Smooth muscle cell (in vitro differentiated cells): ENCODE measurements around the gene KLHL25. TPM values are rescaled to one million over a fixed set of nuclear protein-coding genes. Genes with fewer than 3 reads are reported as not detected.

ENCODE experiments used
- DNase-seq: peaks from one replicate; lab custom pipeline; 2025; ENCODE audit not compliant: unreplicated experiment; lab: John Stamatoyannopoulos, UW
- H2AFZ ChIP-seq: fragments of 200-600 bp; sonication (generic); 2 replicates; pipeline ENCODE4 v1.6.0; 2016; ENCODE audit warnings: antibody characterized with exemption, low read depth, mild to moderate bottlenecking
- H3F3A ChIP-seq: fragments of 200-600 bp; sonication (generic); 2 replicates; pipeline ENCODE4 v1.6.0; 2017; ENCODE audit warnings: antibody characterized with exemption, low read depth
- H3K27ac ChIP-seq: fragments of 200-600 bp; sonication (generic); 2 replicates; pipeline ENCODE4 v1.5.1; 2016; ENCODE audit warnings: low read depth, mild to moderate bottlenecking
- H3K27me3 ChIP-seq: fragments of 200-600 bp; sonication (generic); 2 replicates; pipeline ENCODE4 v1.6.1; 2016; ENCODE audit warnings: low read depth, mild to moderate bottlenecking
- H3K36me3 ChIP-seq: fragments of 200-600 bp; sonication (generic); 2 replicates; pipeline ENCODE4 v1.5.1; 2016; ENCODE audit warnings: low read depth
- H3K4me1 ChIP-seq: fragments of 200-600 bp; sonication (generic); 2 replicates; pipeline ENCODE4 v1.5.1; 2016; ENCODE audit warnings: low read depth
- H3K4me2 ChIP-seq: fragments of 200-600 bp; sonication (generic); 2 replicates; pipeline ENCODE4 v1.6.0; 2016; ENCODE audit warnings: mild to moderate bottlenecking
- H3K4me3 ChIP-seq: fragments of 200-600 bp; sonication (generic); 2 replicates; pipeline ENCODE4 v1.5.1; 2016; ENCODE audit warnings: mild to moderate bottlenecking
- H3K79me2 ChIP-seq: fragments of 200-600 bp; sonication (generic); 2 replicates; pipeline ENCODE4 v1.6.0; 2016; ENCODE audit warnings: low read depth, mild to moderate bottlenecking
- H3K9ac ChIP-seq: fragments of 200-600 bp; sonication (generic); 2 replicates; pipeline ENCODE4 v1.6.0; 2016; ENCODE audit warnings: low read depth
- H3K9me3 ChIP-seq: fragments of 200-600 bp; sonication (generic); replicated peaks from 2 replicates; pipeline ENCODE4 v1.5.1; 2016; ENCODE audit warnings: low read depth
- H4K20me1 ChIP-seq: fragments of 200-600 bp; sonication (generic); 2 replicates; pipeline ENCODE4 v1.6.0; 2016; ENCODE audit warnings: low read depth
- WGBS: methylation state at CpG from one replicate; pipeline ENCODE4 v1.1.7; 2016; ENCODE audit warnings: low lambda C conversion rate; 5-methylcytosine and 5-hydroxymethylcytosine counted together
- polyA plus RNA-seq: library from polyadenylated mRNA; unstranded; fragments of >200 nt; fragmentation: Nextera tagmentation; extraction: Ambion mirVana; gene quantifications from 2 replicates; pipeline ENCODE4 v1.2.1, GENCODE V29; 2016
- total RNA-seq: library from RNA; depleted of rRNA; stranded (reverse); fragments of >200 nt; gene quantifications from 2 replicates; pipeline ENCODE4 v1.2.3, GENCODE V29; 2014
- TF ChIP-seq, protein P1 (sequence below): fragments of 200-600 bp; sonication (generic); IDR thresholded peaks from 2 replicates; pipeline ENCODE4 v1.5.1; 2017; ENCODE audit warnings: borderline replicate concordance, mild to moderate bottlenecking, antibody characterized with exemption; ENCODE audit not compliant: insufficient read depth, poor library complexity, severe bottlenecking

Gene KLHL25
- total and polyA plus RNA-seq, 2 experiments from 2014 or later: 5.0 to 6.7 TPM

DNA sequence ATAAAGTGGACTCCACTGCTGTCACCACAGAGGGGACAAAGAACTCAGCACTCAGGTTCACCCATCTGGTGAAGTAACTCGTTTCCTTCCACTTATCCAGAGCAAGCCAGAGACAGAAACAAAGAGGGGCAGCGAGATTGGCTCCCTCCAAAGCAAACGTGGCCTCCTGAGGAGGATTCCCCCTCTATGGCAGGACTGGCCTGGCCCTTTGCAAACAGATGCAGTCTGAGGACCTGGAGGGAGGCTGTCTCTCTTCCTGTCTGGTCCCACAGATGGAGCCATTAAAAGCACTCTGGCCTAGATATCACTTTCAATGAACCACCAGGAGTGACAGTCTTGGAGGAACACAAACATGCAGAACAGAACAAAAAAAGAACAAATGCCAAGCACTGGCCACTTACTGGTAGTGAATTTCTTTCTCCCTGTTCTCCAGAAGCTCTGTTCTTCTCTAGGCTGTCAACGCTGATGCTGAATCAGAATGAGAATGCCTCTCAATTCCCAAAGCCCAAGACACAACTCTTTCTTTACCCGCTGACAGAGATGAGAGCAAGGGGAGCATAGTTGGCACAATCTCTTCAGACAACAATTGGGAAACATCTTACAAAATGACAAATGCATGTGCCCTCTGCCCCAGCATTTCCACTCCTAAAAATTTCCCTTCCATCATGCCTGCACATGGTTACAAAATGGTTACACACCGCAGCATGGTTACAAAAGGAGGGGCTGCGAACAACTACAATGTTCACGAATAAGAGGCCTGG lies 14.3 kb downstream of the KLHL25 start:
- H3F3A ChIP-seq: no peaks in the 10 kb centered on the region
- no peaks in the 10 kb centered on the region for H3K27me3 ChIP-seq
- DNase-seq: no peak
- H3K4me2 ChIP-seq: no peak overlapping the region
- no peaks in the 10 kb centered on the region for H3K9me3 ChIP-seq
- H3K4me3 ChIP-seq: no peak overlapping the region
- no peak overlapping the region for H3K27ac ChIP-seq
- 91% methylated on average over 8 of the region's 8 CpGs for WGBS
- H3K4me1 ChIP-seq: no peaks in the 10 kb centered on the region
- H3K9ac ChIP-seq: no peak overlapping the region
- no peaks in the 10 kb centered on the region for H3K36me3 ChIP-seq
- H3K79me2 ChIP-seq: peaks cover 73% of the 10 kb centered on the region
- H4K20me1 ChIP-seq: peaks cover 85% of the 10 kb centered on the region
- H2AFZ ChIP-seq: no peak overlapping the region
- TF ChIP-seq, protein P1, sequence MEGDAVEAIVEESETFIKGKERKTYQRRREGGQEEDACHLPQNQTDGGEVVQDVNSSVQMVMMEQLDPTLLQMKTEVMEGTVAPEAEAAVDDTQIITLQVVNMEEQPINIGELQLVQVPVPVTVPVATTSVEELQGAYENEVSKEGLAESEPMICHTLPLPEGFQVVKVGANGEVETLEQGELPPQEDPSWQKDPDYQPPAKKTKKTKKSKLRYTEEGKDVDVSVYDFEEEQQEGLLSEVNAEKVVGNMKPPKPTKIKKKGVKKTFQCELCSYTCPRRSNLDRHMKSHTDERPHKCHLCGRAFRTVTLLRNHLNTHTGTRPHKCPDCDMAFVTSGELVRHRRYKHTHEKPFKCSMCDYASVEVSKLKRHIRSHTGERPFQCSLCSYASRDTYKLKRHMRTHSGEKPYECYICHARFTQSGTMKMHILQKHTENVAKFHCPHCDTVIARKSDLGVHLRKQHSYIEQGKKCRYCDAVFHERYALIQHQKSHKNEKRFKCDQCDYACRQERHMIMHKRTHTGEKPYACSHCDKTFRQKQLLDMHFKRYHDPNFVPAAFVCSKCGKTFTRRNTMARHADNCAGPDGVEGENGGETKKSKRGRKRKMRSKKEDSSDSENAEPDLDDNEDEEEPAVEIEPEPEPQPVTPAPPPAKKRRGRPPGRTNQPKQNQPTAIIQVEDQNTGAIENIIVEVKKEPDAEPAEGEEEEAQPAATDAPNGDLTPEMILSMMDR: no peak

DNA sequence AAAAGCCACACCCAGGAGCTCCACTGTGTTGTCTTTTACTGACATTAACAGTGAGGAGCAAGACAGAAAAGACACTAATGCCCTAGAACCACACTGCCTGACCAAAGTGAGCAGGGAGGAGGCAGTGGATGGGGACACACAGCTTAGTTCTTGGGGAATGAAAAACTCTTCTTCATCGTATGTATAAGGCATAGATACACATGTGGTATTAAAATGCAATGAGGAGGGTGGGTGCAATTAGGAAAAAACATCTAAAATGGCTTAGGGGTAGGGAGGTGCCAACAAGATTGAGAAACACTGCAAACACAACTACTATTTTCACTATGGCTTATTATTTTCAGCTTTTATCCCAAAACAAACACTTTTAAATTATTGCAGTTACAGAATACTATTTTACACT lies 15.5 kb downstream of the KLHL25 start:
- WGBS: 90% methylated on average over 1 of the region's 1 CpG
- no peak for DNase-seq
- H4K20me1 ChIP-seq: peaks cover 85% of the 10 kb centered on the region

DNA sequence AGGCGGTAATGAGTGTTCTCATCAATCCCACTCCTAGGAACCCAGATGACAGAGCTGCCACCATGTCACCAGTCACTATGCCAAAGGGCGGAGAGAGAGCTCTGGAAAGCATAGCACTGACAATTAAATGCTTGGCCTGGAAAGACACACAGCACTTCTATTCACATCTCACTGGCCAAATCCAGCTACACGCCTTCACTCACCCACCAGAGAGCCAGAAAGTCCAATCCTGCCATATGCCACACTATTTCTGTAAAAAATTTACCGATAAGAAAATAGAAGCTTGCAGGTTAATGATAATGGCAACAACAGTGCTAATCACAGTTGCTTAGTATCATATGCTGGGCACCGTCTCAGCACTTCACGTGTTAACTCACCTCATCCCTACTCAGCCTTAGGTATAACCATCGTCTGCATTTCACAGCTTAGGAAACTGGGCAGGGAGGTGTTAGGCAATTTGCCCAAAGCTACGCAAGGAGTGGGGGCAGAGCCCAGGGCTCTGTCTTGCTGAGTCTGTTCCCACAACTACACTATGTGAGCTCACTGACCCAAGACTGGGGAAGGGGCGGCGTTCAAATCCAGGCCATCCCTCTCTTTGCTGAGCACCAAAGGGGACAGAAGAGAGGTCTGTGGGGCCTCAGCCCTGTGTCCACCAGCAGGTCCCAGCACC lies 16.5 kb downstream of the KLHL25 start:
- Histone ChIP-seq H3F3A (no peaks in the 10 kb centered on the region), H3K4me3 (no peak overlapping the region), H3K36me3 (no peaks in the 10 kb centered on the region), H2AFZ (no peak overlapping the region), H3K9me3 (no peaks in the 10 kb centered on the region), H3K27me3 (no peaks in the 10 kb centered on the region), H3K27ac (no peak overlapping the region), H3K4me2 (no peak overlapping the region), H3K79me2 (peaks cover 62% of the 10 kb centered on the region), H4K20me1 (peaks cover 91% of the 10 kb centered on the region), H3K9ac (no peak overlapping the region), H3K4me1 (no peaks in the 10 kb centered on the region)
- WGBS: 87% methylated on average over 10 of the region's 10 CpGs
- TF ChIP-seq, protein P1: no peak
- no peak for DNase-seq

More for the DNA sequence above, 15.5 kb downstream of the KLHL25 start:
- no peaks in the 10 kb centered on the region for H3K9me3 ChIP-seq
- no peaks in the 10 kb centered on the region for H3K4me1 ChIP-seq
- H3K9ac ChIP-seq: no peak overlapping the region
- TF ChIP-seq, protein P1: no peak
- peaks cover 72% of the 10 kb centered on the region for H3K79me2 ChIP-seq
- H2AFZ ChIP-seq: no peak overlapping the region
- H3K4me2 ChIP-seq: no peak overlapping the region
- no peak overlapping the region for H3K4me3 ChIP-seq
- no peaks in the 10 kb centered on the region for H3K27me3 ChIP-seq
- H3F3A ChIP-seq: no peaks in the 10 kb centered on the region
- no peaks in the 10 kb centered on the region for H3K36me3 ChIP-seq
- H3K27ac ChIP-seq: no peak overlapping the region
